Neuronal stem cell (in vitro differentiated cells): Measurements from ENCODE around the gene ADGRE1. TPM values are rescaled to one million over a fixed set of nuclear protein-coding genes. Genes with fewer than 3 reads are reported as not detected.

Experiments used
- DNase-seq: peaks from one replicate; pipeline ENCODE4 v3.0.0-alpha.2; 2013; ENCODE audit warnings: low spot score
- H2AFZ ChIP-seq: one replicate; pipeline ENCODE4 v1.6.1; 2013; ENCODE audit warnings: mild to moderate bottlenecking, low read length, inconsistent platforms
- H2AK5ac ChIP-seq: 2 replicates; pipeline ENCODE4 v1.6.1; 2013; ENCODE audit warnings: low read depth, mild to moderate bottlenecking, inconsistent platforms, low read length, moderate library complexity, mixed read lengths
- H2BK120ac ChIP-seq: 2 replicates; pipeline ENCODE4 v1.6.1; 2013; ENCODE audit warnings: low read depth, mild to moderate bottlenecking, inconsistent platforms, low read length, moderate library complexity, mixed read lengths
- H2BK12ac ChIP-seq: one replicate; pipeline ENCODE4 v1.6.1; 2013; ENCODE audit warnings: low read length, inconsistent platforms
- H2BK15ac ChIP-seq: 2 replicates; pipeline ENCODE4 v1.6.1; 2013; ENCODE audit warnings: mild to moderate bottlenecking, low read length, inconsistent platforms, mixed read lengths
- H2BK5ac ChIP-seq: one replicate; pipeline ENCODE4 v1.6.1; 2013; ENCODE audit warnings: inconsistent platforms, mild to moderate bottlenecking, low read length, moderate library complexity
- H3K14ac ChIP-seq: one replicate; pipeline ENCODE4 v1.6.1; 2013; ENCODE audit warnings: low read length, inconsistent platforms
- H3K18ac ChIP-seq: 2 replicates; pipeline ENCODE4 v1.6.1; 2013; ENCODE audit warnings: low read length, inconsistent platforms
- H3K23ac ChIP-seq: 2 replicates; pipeline ENCODE4 v1.6.1; 2013; ENCODE audit warnings: low read depth, mild to moderate bottlenecking, mixed read lengths, low read length, inconsistent platforms; ENCODE audit not compliant: poor library complexity
- H3K27ac ChIP-seq: replicated peaks from 3 replicates; pipeline ENCODE4 v1.5.1; 2013; ENCODE audit warnings: low read length, inconsistent platforms
- H3K27me3 ChIP-seq, 3 experiments: 2 replicates each; pipeline ENCODE4 v1.6.1; 2013; ENCODE audit warnings: low read length in 3 of 3, mild to moderate bottlenecking in 2 of 3, inconsistent platforms in 1 of 3, low read depth in 1 of 3, mixed read lengths in 1 of 3, moderate library complexity in 1 of 3; ENCODE audit not compliant: control insufficient read depth in 3 of 3, insufficient read depth in 3 of 3
- H3K36me3 ChIP-seq, 2 donors: replicated peaks in 1 of 2; 2 replicates each; pipeline ENCODE4 v1.6.1; 2013; ENCODE audit warnings: low read length in 2 of 2; ENCODE audit not compliant: control insufficient read depth in 2 of 2, insufficient read depth in 2 of 2
- H3K4ac ChIP-seq: 2 replicates; pipeline ENCODE4 v1.6.1; 2013; ENCODE audit warnings: inconsistent platforms, mild to moderate bottlenecking, low read length, moderate library complexity
- H3K4me1 ChIP-seq, 2 donors: 1 replicate in 1 of 2; 2 replicates in 1 of 2; pipeline ENCODE4 v1.6.1; 2013; ENCODE audit warnings: low read length in 2 of 2, low read depth in 1 of 2; ENCODE audit not compliant: control insufficient read depth in 2 of 2, insufficient read depth in 1 of 2
- H3K4me2 ChIP-seq: one replicate; pipeline ENCODE4 v1.6.1; 2013; ENCODE audit warnings: mild to moderate bottlenecking, low read length, inconsistent platforms; ENCODE audit not compliant: insufficient read depth, poor library complexity, severe bottlenecking
- H3K4me3 ChIP-seq, 2 donors: 2 replicates each; pipeline ENCODE4 v1.5.1; 2013; ENCODE audit warnings: low read length in 2 of 2, mild to moderate bottlenecking in 2 of 2, inconsistent platforms in 1 of 2, moderate library complexity in 1 of 2
- H3K79me1 ChIP-seq: one replicate; pipeline ENCODE4 v1.6.1; 2013; ENCODE audit warnings: low read depth, mild to moderate bottlenecking, inconsistent platforms, low read length, moderate library complexity
- H3K9ac ChIP-seq: one replicate; pipeline ENCODE4 v1.6.1; 2013; ENCODE audit warnings: mild to moderate bottlenecking, low read depth, low read length, inconsistent platforms; ENCODE audit not compliant: poor library complexity
- H3K9me3 ChIP-seq, 2 donors: replicated peaks in 1 of 2; 2 replicates each; pipeline versions ENCODE3 to v1.6.1; 2013; ENCODE audit warnings: low read length in 2 of 2, mild to moderate bottlenecking in 2 of 2, inconsistent platforms in 1 of 2, low read depth in 1 of 2, mixed read lengths in 1 of 2, moderate library complexity in 1 of 2; ENCODE audit not compliant: control insufficient read depth in 2 of 2, insufficient read depth in 1 of 2
- H4K8ac ChIP-seq: one replicate; pipeline ENCODE4 v1.6.1; 2013; ENCODE audit warnings: low read depth, mild to moderate bottlenecking, inconsistent platforms, low read length, moderate library complexity
- H4K91ac ChIP-seq: one replicate; pipeline ENCODE4 v1.6.1; 2013; ENCODE audit warnings: low read length, low read depth, mild to moderate bottlenecking, inconsistent platforms; ENCODE audit not compliant: poor library complexity
- WGBS, 2 donors: extraction: QIAGEN DNeasy Blood & Tissue Kit; methylation state at CpG; one replicate each; pipeline ENCODE4 v1.1.7; 2013; ENCODE audit warnings: missing lambda C conversion rate in 2 of 2, mixed read lengths in 1 of 2; ENCODE audit not compliant: insufficient read length in 2 of 2, insufficient replicate concordance in 1 of 2; ENCODE audit errors: extremely low coverage in 2 of 2; 5-methylcytosine and 5-hydroxymethylcytosine counted together
- small RNA-seq: library from polyadenylated mRNA; stranded (forward); fragments of <200 nt; extraction: miRNeasy Mini kit (QIAGEN cat#:217004); gene quantifications from one replicate; pipeline ENCODE3, GENCODE V24; 2013; ENCODE audit not compliant: insufficient read depth

The ADGRE1 gene

DNA sequence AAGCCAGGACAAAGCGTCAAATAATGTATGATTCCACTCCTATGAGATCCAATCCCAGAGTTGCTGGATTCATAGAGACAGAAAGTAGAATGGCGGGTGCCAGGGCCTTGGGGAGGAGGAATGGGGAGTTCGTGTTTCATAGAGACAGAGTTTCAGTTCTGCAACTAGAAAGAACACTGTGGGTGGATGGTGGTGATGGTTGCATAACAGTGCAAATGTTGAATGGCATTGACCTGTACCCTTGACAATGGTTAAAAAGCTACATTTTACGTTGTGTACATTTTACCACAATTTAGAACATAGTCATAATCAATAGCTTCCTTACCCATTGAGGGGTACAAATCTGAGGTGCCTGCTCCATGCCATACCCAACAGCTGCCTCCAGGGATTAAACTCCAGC is 100.5 kb downstream of the ADGRE1 start:
- H4K91ac ChIP-seq = no peak overlapping the region
- no peak overlapping the region for H3K18ac ChIP-seq
- H3K79me1 ChIP-seq = no peaks in the 10 kb centered on the region
- no peak overlapping the region for H2AK5ac ChIP-seq
- no peak overlapping the region for H2AFZ ChIP-seq
- no peak for DNase-seq
- H3K36me3 ChIP-seq = no peaks in the 10 kb centered on the region
- H3K14ac ChIP-seq = no peak overlapping the region
- no peak overlapping the region for H2BK120ac ChIP-seq
- no peaks in the 10 kb centered on the region for H3K4me1 ChIP-seq
- no CpG with 5 or more reads among the region's 4 CpGs for WGBS, 2 donors
- H3K4me2 ChIP-seq = no peak overlapping the region
- H3K4ac ChIP-seq = no peak overlapping the region
- no peaks in the 10 kb centered on the region for H3K27me3 ChIP-seq
- no peak overlapping the region for H3K27ac ChIP-seq
- H4K8ac ChIP-seq = no peak overlapping the region
- H3K4me3 ChIP-seq = peak overlapping the region in 1 of 2 donors; percentile 41
- no peak overlapping the region for H3K23ac ChIP-seq
- peaks cover 3 to 31% of the 10 kb centered on the region in 2 donors for H3K9me3 ChIP-seq
- H2BK5ac ChIP-seq = no peak overlapping the region
- H3K9ac ChIP-seq = no peak overlapping the region
- H2BK15ac ChIP-seq = no peak overlapping the region
- H2BK12ac ChIP-seq = no peak overlapping the region

GRCh38 chr19:6988257-6988656 is 100.9 kb downstream of the ADGRE1 start:
- no CpG with 5 or more reads among the region's 3 CpGs for WGBS, 2 donors
- Histone ChIP-seq H2AFZ (no peak overlapping the region), H3K23ac (no peak overlapping the region), H3K27me3 (no peaks in the 10 kb centered on the region), H4K8ac (no peak overlapping the region), H3K18ac (no peak overlapping the region), H3K79me1 (no peaks in the 10 kb centered on the region), H3K4me1 (no peaks in the 10 kb centered on the region), H3K9me3 (peaks cover 3 to 29% of the 10 kb centered on the region in 2 donors), H2AK5ac (no peak overlapping the region), H3K14ac (no peak overlapping the region), H2BK12ac (no peak overlapping the region), H3K4me3 (no peak overlapping the region), H2BK15ac (no peak overlapping the region), H3K27ac (no peak overlapping the region), H3K4ac (no peak overlapping the region), H3K9ac (no peak overlapping the region), H2BK120ac (no peak overlapping the region), H4K91ac (no peak overlapping the region), H3K36me3 (no peaks in the 10 kb centered on the region), H2BK5ac (no peak overlapping the region), H3K4me2 (no peak overlapping the region)
- DNase-seq = no peak

Small RNAs within 50 kb of the gene (small RNA-seq; reads per million reads assigned to genes)
- gene RF00017 = not detected
